GM12878 (cell line): ENCODE data around the gene RANBP3. TPM values are rescaled to one million over a fixed set of nuclear protein-coding genes. Genes with fewer than 3 reads are reported as not detected.
"Not testable (repeated sequence)": the region's sequence is repeated elsewhere in the genome, so short reads cannot be mapped to it uniquely, and the experiment has no call there.

ENCODE experiments used
- ATAC-seq: fragments of 200-7000 bp; cut with Tn5 transposase; 3 replicates; pipeline ENCODE4 v1.9.1; 2020; ENCODE audit warnings: mild to moderate bottlenecking, moderate library complexity
- BruUV-seq: library from RNA; stranded (reverse); fragments of 400-500 nt; replicated peaks from 2 replicates; lab custom pipeline; 2021; lab: Mats Ljungman, UMichigan
- CTCF ChIA-PET: fragments of 300-600 bp; sonication (Branson Sonifier 250); formaldehyde crosslinking; extraction: SDS; loops from one replicate; lab custom pipeline; 2021; ENCODE audit warnings: inconsistent platforms; lab: Yijun Ruan, JAX
- POLR2A ChIA-PET: fragments of 350-600 bp; formaldehyde crosslinking; extraction: SDS; loops from one replicate; lab custom pipeline; 2021; ENCODE audit warnings: inconsistent platforms; lab: Charles Lee
- RAD21 ChIA-PET: fragments of 300-600 bp; sonication (Branson Sonifier 250); formaldehyde crosslinking; loops from one replicate; lab custom pipeline; 2023; ENCODE audit warnings: antibody characterized with exemption; ENCODE audit not compliant: unreplicated experiment; lab: Charles Lee
- SMC1A ChIA-PET: fragments of 300-600 bp; sonication (Branson Sonifier 250); formaldehyde crosslinking; loops from one replicate; lab custom pipeline; 2023; ENCODE audit not compliant: unreplicated experiment, uncharacterized antibody; lab: Charles Lee
- DNase-seq: peaks from one replicate; pipeline ENCODE4 v3.0.0-alpha.2; 2011; ENCODE audit warnings: low read depth, low spot score
- FAIRE-seq: peaks from 3 replicates; lab custom pipeline; 2011; peaks lifted over from hg19 to GRCh38; lab: Jason Lieb, UNC
- H2AFZ ChIP-seq: 2 replicates; pipeline ENCODE4 v1.6.0; 2011; ENCODE audit warnings: low read depth, low read length, control low read depth; ENCODE audit not compliant: control insufficient read depth
- H3K27ac ChIP-seq: 2 replicates; pipeline ENCODE4 v1.5.1; 2011; ENCODE audit warnings: control low read depth; ENCODE audit not compliant: control insufficient read depth, insufficient read depth
- H3K27me3 ChIP-seq, 2 experiments: replicated peaks in 1 of 2; 2 replicates each; pipeline versions ENCODE4 v1.6.0 to v1.6.1; 2011; ENCODE audit warnings: low read length in 1 of 2; ENCODE audit not compliant: control insufficient read depth in 2 of 2, insufficient read depth in 2 of 2
- H3K36me3 ChIP-seq, 2 experiments: 2 replicates each; pipeline ENCODE4 v1.5.1; 2011; ENCODE audit warnings: low read length in 1 of 2; ENCODE audit not compliant: control insufficient read depth in 2 of 2, insufficient read depth in 2 of 2
- H3K4me1 ChIP-seq: 2 replicates; pipeline ENCODE4 v1.6.1; 2011; ENCODE audit warnings: mild to moderate bottlenecking, low read length, moderate library complexity, mixed read lengths; ENCODE audit not compliant: control insufficient read depth, insufficient read depth
- H3K4me2 ChIP-seq: 2 replicates; pipeline ENCODE4 v1.6.0; 2011; ENCODE audit warnings: control low read depth; ENCODE audit not compliant: control insufficient read depth, insufficient read depth
- H3K4me3 ChIP-seq: fragments of 200-600 bp; sonication (generic); 2 replicates; pipeline ENCODE4 v1.5.1; 2016
- H3K79me2 ChIP-seq: 2 replicates; pipeline ENCODE4 v1.6.0; 2011; ENCODE audit warnings: low read length; ENCODE audit not compliant: control insufficient read depth, insufficient read depth
- H3K9ac ChIP-seq: 2 replicates; pipeline ENCODE4 v1.8.0; 2011; ENCODE audit warnings: low read length, control low read depth, mixed read lengths; ENCODE audit not compliant: control insufficient read depth, insufficient read depth
- H3K9me3 ChIP-seq: replicated peaks from 3 replicates; pipeline ENCODE4 v1.5.1; 2011; ENCODE audit warnings: mild to moderate bottlenecking, low read length; ENCODE audit not compliant: control insufficient read depth, insufficient read depth
- H4K20me1 ChIP-seq: 2 replicates; pipeline ENCODE4 v1.6.0; 2011; ENCODE audit not compliant: control insufficient read depth, insufficient read depth
- ATF7 ChIP-seq: fragments of 450-650 bp; IDR thresholded peaks from 2 replicates; pipeline ENCODE4 v1.6.1; 2016; ENCODE audit warnings: low read depth, mild to moderate bottlenecking
- IKZF1 ChIP-seq: fragments of 450-650 bp; conservative IDR thresholded peaks from 2 replicates; pipeline ENCODE4 v1.6.1; 2017; ENCODE audit warnings: antibody characterized with exemption, mild to moderate bottlenecking
- IKZF2 ChIP-seq, 2 experiments: fragments of 450-650 bp; IDR thresholded peaks; 2 replicates each; pipeline ENCODE4 v1.6.1; 2017; ENCODE audit warnings: mild to moderate bottlenecking in 2 of 2, moderate library complexity in 2 of 2
- MEF2A ChIP-seq: IDR thresholded peaks from 2 replicates; pipeline ENCODE4 v1.6.1; 2011; ENCODE audit warnings: low read depth, mild to moderate bottlenecking, low read length, moderate library complexity; ENCODE audit not compliant: insufficient read depth
- NR2F1 ChIP-seq: fragments of 450-650 bp; conservative IDR thresholded peaks from 2 replicates; pipeline ENCODE4 v1.6.1; 2017; ENCODE audit warnings: mild to moderate bottlenecking
- POLR2A ChIP-seq: IDR thresholded peaks from 2 replicates; pipeline ENCODE4 v1.6.1; 2011; ENCODE audit warnings: low read depth, mild to moderate bottlenecking, low read length
- SPI1 ChIP-seq: IDR thresholded peaks from 2 replicates; pipeline ENCODE4 v1.6.1; 2011; ENCODE audit warnings: low read depth, mild to moderate bottlenecking, low read length, moderate library complexity, borderline replicate concordance; ENCODE audit not compliant: insufficient read depth
- YY1 ChIP-seq: IDR thresholded peaks from 2 replicates; pipeline ENCODE4 v1.6.1; 2011; ENCODE audit warnings: low read depth, mild to moderate bottlenecking, low read length
- WGBS: methylation state at CpG from one replicate; pipeline ENCODE4 v1.1.6; 2016; ENCODE audit warnings: low lambda C conversion rate; ENCODE audit not compliant: insufficient replicate concordance, insufficient coverage; ENCODE audit errors: missing lambda C conversion rate; 5-methylcytosine and 5-hydroxymethylcytosine counted together
- in situ Hi-C: fragments of 300-500 bp; cut with MboI; formaldehyde crosslinking; loops from 9 replicates; pipeline ENCODE4 v1.14.3; 2018; ENCODE audit warnings: mixed read lengths
- intact Hi-C: fragments of 100-400 bp; cut with micrococcal nuclease; formaldehyde crosslinking; loops from one replicate; pipeline ENCODE4 v1.14.2; 2022; ENCODE audit not compliant: unreplicated experiment
- polyA plus RNA-seq, 11 experiments: library from polyadenylated mRNA; depleted of rRNA in 4 of 11; unstranded in 6 of 11; stranded (reverse) in 5 of 11; fragments of >200 nt; fragmentation: Nextera tagmentation in 4 of 11; fragmentation: Illumina TruSeq in 1 of 11; extraction: Ambion mirVana in 4 of 11; extraction: Trizol in 1 of 11; gene quantifications; 1 replicate in 1 of 11; 2 replicates in 10 of 11; pipeline versions ENCODE4 v1.2.1 to v1.2.3, GENCODE V29; 2011 to 2016; ENCODE audit warnings: inconsistent platforms in 2 of 11, missing spikeins in 2 of 11, low read depth in 1 of 11
- total RNA-seq, 4 experiments: library from RNA; depleted of rRNA in 3 of 4; stranded (reverse); fragments of >200 nt in 3 of 4; fragmentation: Illumina TruSeq in 1 of 4; extraction: Trizol in 1 of 4; gene quantifications; 2 replicates each; pipeline versions ENCODE4 v1.2.1 to v1.2.3, GENCODE V29; 2013 to 2021

RANBP3 gene
- total and polyA plus RNA-seq, 10 of the 15 experiments (the other 5 are each of a cell fraction or from before 2014, with no cell fraction given): 1.1 to 81.6 (median 60.0) TPM

GRCh38 chr19:5889288-5889971 lies 88.5 kb downstream of the RANBP3 start:
- SMC1A ChIA-PET: no interaction called here
- Histone ChIP-seq H3K9ac (no peak overlapping the region), H3K9me3 (no peaks in the 10 kb centered on the region), H3K27ac (no peak overlapping the region), H2AFZ (no peak overlapping the region), H3K27me3 (no peaks in the 10 kb centered on the region), H3K4me3 (no peak overlapping the region), H3K79me2 (no peaks in the 10 kb centered on the region), H3K4me2 (no peak overlapping the region), H3K4me1 (no peaks in the 10 kb centered on the region), H3K36me3 (no peaks in the 10 kb centered on the region), H4K20me1 (peaks cover 3% of the 10 kb centered on the region; the same call in 1 of the 2 replicates)
- TF ChIP-seq YY1 (no peak), MEF2A (no peak), POLR2A (peak; percentile 41; the same call in 1 of the 2 replicates)
- POLR2A ChIA-PET: interaction anchor here (0.5 to 0.6 kb wide), 2 partner anchors 14 to 260 kb away, joined by 4 to 8 read pairs; no protein-coding TSS in a partner anchor
- RAD21 ChIA-PET: no interaction called here
- CTCF ChIA-PET: no interaction called here
- BruUV-seq: no TSS peak
- ATAC-seq (no peak), DNase-seq (no peak), FAIRE-seq (no peak)
- WGBS: 35% methylated on average over 17 of the region's 17 CpGs
- intact Hi-C loops (no loop called here), in situ Hi-C loops (no loop called here)

GRCh38 chr19:5884065-5884811 lies 93.7 kb downstream of the RANBP3 start:
- H3K9ac ChIP-seq, H3K27ac ChIP-seq, H4K20me1 ChIP-seq, H3K4me2 ChIP-seq, in situ Hi-C loops, BruUV-seq, H3K27me3 ChIP-seq, H3K79me2 ChIP-seq, DNase-seq, H3K9me3 ChIP-seq, H3K36me3 ChIP-seq: not testable (repeated sequence)
- 42% methylated on average over 11 of the region's 11 CpGs for WGBS
- SMC1A ChIA-PET: interaction anchor here (0.8 kb wide), 1 partner anchor 80 kb away, joined by 3 read pairs; the partner anchor contains the start of gene NRTN
- peak; percentile 80 for ATAC-seq
- TF ChIP-seq ATF7: peak; percentile 32; the same call in 1 of the 2 replicates
- 0 out of 2 replicates have a peak, but pooled peaks have one; percentile 23 for TF ChIP-seq NR2F1
- peak; percentile 33 to 45; a peak in 2 of 4 replicates for TF ChIP-seq IKZF2 (IDR thresholded peaks at IDR 0.05)
- TF ChIP-seq IKZF1: peak; percentile 47; the same call in 1 of the 2 replicates
- peak; percentile 79; the same call in 1 of the 2 replicates for TF ChIP-seq SPI1
- TF ChIP-seq, all 136 proteins: peak for 5; not testable (repeated sequence) for 131
- intact Hi-C loops: loop anchor here (2.0 kb wide), 1 partner anchor 79 kb away; the partner anchor contains the start of gene NRTN
- POLR2A ChIA-PET, RAD21 ChIA-PET, H3K4me1 ChIP-seq, H2AFZ ChIP-seq, H3K4me3 ChIP-seq, FAIRE-seq: not testable (repeated sequence)
- CTCF ChIA-PET: interaction anchor here (0.6 to 1.3 kb wide), 2 partner anchors 80 to 385 kb away, joined by 3 to 4 read pairs; partner anchors contain the start of gene NRTN
